Neural progenitor cell (in vitro differentiated cells): ENCODE measurements around the gene OTOGL. TPM values are rescaled to one million over a fixed set of nuclear protein-coding genes. Genes with fewer than 3 reads are reported as not detected.

Experiments used
- DNase-seq: peaks from one replicate; pipeline ENCODE4 v3.0.0-alpha.2; 2016; ENCODE audit warnings: low spot score
- H2AFZ ChIP-seq: fragments of 200-600 bp; sonication (generic); replicated peaks from 2 replicates; pipeline ENCODE4 v1.6.1; 2016; ENCODE audit warnings: antibody characterized with exemption
- H3F3A ChIP-seq: fragments of 200-600 bp; sonication (generic); 2 replicates; pipeline ENCODE4 v1.6.1; 2016; ENCODE audit warnings: antibody characterized with exemption, low read depth
- H3K27ac ChIP-seq: fragments of 200-600 bp; sonication (generic); 2 replicates; pipeline ENCODE4 v1.5.1; 2016; ENCODE audit warnings: mild to moderate bottlenecking
- H3K27me3 ChIP-seq: fragments of 200-600 bp; sonication (generic); 2 replicates; pipeline ENCODE4 v1.6.1; 2016; ENCODE audit warnings: mild to moderate bottlenecking, moderate library complexity
- H3K36me3 ChIP-seq: fragments of 200-600 bp; sonication (generic); 2 replicates; pipeline ENCODE4 v1.5.1; 2016
- H3K4me1 ChIP-seq: fragments of 200-600 bp; sonication (generic); 2 replicates; pipeline ENCODE4 v1.6.1; 2016; ENCODE audit warnings: mixed run types
- H3K4me2 ChIP-seq: fragments of 200-600 bp; sonication (generic); 2 replicates; pipeline ENCODE4 v1.6.1; 2016
- H3K4me3 ChIP-seq: fragments of 200-600 bp; sonication (generic); 2 replicates; pipeline ENCODE4 v1.5.1; 2016
- H3K79me2 ChIP-seq: fragments of 200-600 bp; sonication (generic); 2 replicates; pipeline ENCODE4 v1.6.1; 2016; ENCODE audit warnings: low read depth
- H3K9ac ChIP-seq: fragments of 200-600 bp; sonication (generic); 2 replicates; pipeline ENCODE4 v1.6.1; 2016
- H3K9me3 ChIP-seq: fragments of 200-600 bp; sonication (generic); 2 replicates; pipeline ENCODE4 v1.5.1; 2016; ENCODE audit warnings: low read depth
- H4K20me1 ChIP-seq: fragments of 200-600 bp; sonication (generic); 2 replicates; pipeline ENCODE4 v1.6.1; 2016; ENCODE audit warnings: low read depth
- H3K27ac Mint-ChIP-seq: 3 replicates; pipeline ENCODE4 v1.8.0; 2021; ENCODE audit warnings: mixed read lengths
- H3K27me3 Mint-ChIP-seq: 2 replicates; pipeline ENCODE4 v1.8.0; 2022; ENCODE audit warnings: low read depth, mild to moderate bottlenecking, inconsistent platforms, moderate library complexity, mixed read lengths; ENCODE audit not compliant: insufficient read depth
- H3K36me3 Mint-ChIP-seq: 3 replicates; pipeline ENCODE4 v1.8.0; 2021; ENCODE audit warnings: mixed read lengths
- H3K4me1 Mint-ChIP-seq: 3 replicates; pipeline ENCODE4 v1.8.0; 2021; ENCODE audit warnings: mixed read lengths
- H3K4me3 Mint-ChIP-seq: 3 replicates; pipeline ENCODE4 v1.8.0; 2021; ENCODE audit warnings: mild to moderate bottlenecking, moderate library complexity, mixed read lengths
- H3K9me3 Mint-ChIP-seq: 3 replicates; pipeline ENCODE4 v1.8.0; 2020; ENCODE audit warnings: mixed read lengths
- CTCF ChIP-seq: fragments of 200-600 bp; sonication (generic); IDR thresholded peaks from 2 replicates; pipeline ENCODE4 v1.5.1; 2017; ENCODE audit warnings: antibody characterized with exemption, mild to moderate bottlenecking
- EZH2 ChIP-seq: fragments of 200-600 bp; sonication (generic); IDR thresholded peaks from 2 replicates; pipeline ENCODE4 v1.6.1; 2017; ENCODE audit warnings: antibody characterized with exemption, mild to moderate bottlenecking, moderate library complexity
- EZH2phosphoT487 ChIP-seq: fragments of 200-600 bp; sonication (generic); IDR thresholded peaks from 2 replicates; pipeline ENCODE4 v1.6.1; 2017; ENCODE audit warnings: antibody characterized with exemption
- total RNA-seq: library from RNA; depleted of rRNA; stranded (reverse); fragments of >200 nt; gene quantifications from 2 replicates; pipeline ENCODE4 v1.2.3, GENCODE V29; 2015; ENCODE audit warnings: low replicate concordance

OTOGL gene
- total RNA-seq, 1 donor from 2014 or later = 0.13 TPM

DNA sequence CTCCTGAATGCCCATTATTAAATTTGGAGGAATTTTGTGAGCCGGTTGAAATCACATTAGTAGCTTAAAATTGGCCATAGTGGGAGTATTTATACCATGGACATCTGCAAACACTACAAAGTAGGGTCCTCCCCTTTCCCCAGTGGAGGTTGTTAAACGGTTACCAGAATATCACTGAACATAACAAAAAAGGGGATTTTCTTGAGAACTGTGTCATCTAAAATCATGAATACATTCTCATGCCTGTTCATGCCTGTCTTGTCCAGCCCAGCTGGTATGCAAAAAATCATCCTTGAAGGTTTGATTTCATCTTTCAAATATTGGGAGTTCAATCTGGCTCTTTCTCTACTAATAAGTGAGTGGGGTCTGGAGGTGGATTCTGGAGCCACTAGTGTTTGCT lies 96.4 kb downstream of the OTOGL start:
- Mint-ChIP-seq H3K27me3 (no peaks in the 10 kb centered on the region), H3K36me3 (no peaks in the 10 kb centered on the region), H3K9me3 (no peaks in the 10 kb centered on the region), H3K4me3 (no peak overlapping the region), H3K4me1 (peaks cover 12% of the 10 kb centered on the region), H3K27ac (no peak overlapping the region)
- Histone ChIP-seq H3K9ac (no peak overlapping the region), H3K9me3 (no peaks in the 10 kb centered on the region), H3K4me3 (no peak overlapping the region), H3K27me3 (no peaks in the 10 kb centered on the region), H3K4me1 (no peaks in the 10 kb centered on the region), H2AFZ (no peak overlapping the region), H3F3A (no peaks in the 10 kb centered on the region), H3K27ac (no peak overlapping the region), H3K4me2 (no peak overlapping the region), H3K79me2 (no peaks in the 10 kb centered on the region), H3K36me3 (no peaks in the 10 kb centered on the region), H4K20me1 (no peaks in the 10 kb centered on the region)
- DNase-seq = no peak
- TF ChIP-seq EZH2phosphoT487 (no peak), CTCF (no peak), EZH2 (no peak)

- no peak for TF ChIP-seq CTCF
- no peak for TF ChIP-seq EZH2
- TF ChIP-seq EZH2phosphoT487 = no peak
- H3K27me3 Mint-ChIP-seq = no peaks in the 10 kb centered on the region
These were observed 97.1 kb downstream of the OTOGL start for GRCh38 chr12:80196419-80196818.

GRCh38 chr12:80198782-80199337 lies 99.5 kb downstream of the OTOGL start:
- H3K27ac ChIP-seq = no peak overlapping the region
- Mint-ChIP-seq H3K9me3 (no peaks in the 10 kb centered on the region), H3K36me3 (no peaks in the 10 kb centered on the region), H3K4me1 (peaks cover 17% of the 10 kb centered on the region), H3K27me3 (no peaks in the 10 kb centered on the region), H3K27ac (no peak overlapping the region), H3K4me3 (no peak overlapping the region)
- H3K4me2 ChIP-seq = no peak overlapping the region
- no peak overlapping the region for H3K9ac ChIP-seq
- no peaks in the 10 kb centered on the region for H3K79me2 ChIP-seq
- no peaks in the 10 kb centered on the region for H3K27me3 ChIP-seq
- H4K20me1 ChIP-seq = no peaks in the 10 kb centered on the region
- H3F3A ChIP-seq = no peaks in the 10 kb centered on the region
- H3K4me3 ChIP-seq = no peak overlapping the region
- no peaks in the 10 kb centered on the region for H3K4me1 ChIP-seq
- H3K9me3 ChIP-seq = no peaks in the 10 kb centered on the region
- H2AFZ ChIP-seq = no peak overlapping the region
- TF ChIP-seq EZH2 (no peak), EZH2phosphoT487 (no peak), CTCF (no peak)
- no peak for DNase-seq
- no peaks in the 10 kb centered on the region for H3K36me3 ChIP-seq

More at GRCh38 chr12:80196419-80196818, 97.1 kb downstream of the OTOGL start:
- Histone ChIP-seq H3K79me2 (no peaks in the 10 kb centered on the region), H3K36me3 (no peaks in the 10 kb centered on the region), H3K9me3 (no peaks in the 10 kb centered on the region), H3K27me3 (no peaks in the 10 kb centered on the region), H3F3A (no peaks in the 10 kb centered on the region), H3K4me1 (no peaks in the 10 kb centered on the region), H3K27ac (no peak overlapping the region), H3K4me3 (no peak overlapping the region), H2AFZ (no peak overlapping the region), H4K20me1 (no peaks in the 10 kb centered on the region), H3K9ac (no peak overlapping the region), H3K4me2 (no peak overlapping the region)
- H3K4me1 Mint-ChIP-seq = peaks cover 12% of the 10 kb centered on the region
- H3K9me3 Mint-ChIP-seq = no peaks in the 10 kb centered on the region
- H3K36me3 Mint-ChIP-seq = no peaks in the 10 kb centered on the region
- DNase-seq = no peak
- no peak overlapping the region for H3K27ac Mint-ChIP-seq
- H3K4me3 Mint-ChIP-seq = no peak overlapping the region
